NK-92 (cell line): ENCODE measurements around the gene RAB44.
"Not testable (repeated sequence)": the region's sequence is repeated elsewhere in the genome, so short reads cannot be mapped to it uniquely, and the experiment has no call there.

Experiments used
- DNase-seq: peaks from one replicate; lab custom pipeline; 2025; ENCODE audit not compliant: unreplicated experiment; lab: John Stamatoyannopoulos, UW

RAB44 gene

GRCh38 chr6:36686668-36687513 is 10.7 kb upstream of the RAB44 start:
- no peak for DNase-seq

DNA sequence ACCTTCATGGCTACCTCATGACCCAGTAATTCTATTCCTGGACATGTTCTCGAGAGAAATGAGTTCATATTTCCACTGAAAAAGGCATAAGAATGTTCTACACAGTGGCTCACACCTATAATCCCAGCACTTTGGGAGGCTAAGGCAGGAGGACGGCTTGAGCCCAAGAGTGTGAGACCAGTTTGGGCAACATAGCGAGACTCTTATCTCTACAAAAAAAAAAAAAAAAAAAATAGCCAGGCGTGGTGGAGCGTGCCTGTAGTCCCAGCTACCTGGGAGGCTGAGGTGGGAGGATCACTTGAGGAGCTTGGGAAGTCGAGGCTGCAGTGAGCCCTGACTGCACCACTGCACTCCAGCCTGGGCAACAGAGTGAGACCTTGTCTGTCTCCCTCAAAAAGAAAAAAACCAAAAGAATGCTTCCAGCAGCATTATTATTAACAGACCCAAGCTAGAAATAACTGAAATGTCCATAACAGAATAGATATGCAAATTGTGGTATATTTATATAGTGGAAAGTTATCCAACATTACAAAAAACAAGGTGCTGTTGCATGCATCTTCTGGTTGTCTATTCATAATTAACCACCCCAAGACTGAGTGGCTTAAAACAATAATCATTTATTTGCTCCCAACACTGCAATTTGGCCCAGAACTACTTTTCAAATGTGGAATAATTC is 9.4 kb upstream of the RAB44 start:
- no peak for DNase-seq

DNA sequence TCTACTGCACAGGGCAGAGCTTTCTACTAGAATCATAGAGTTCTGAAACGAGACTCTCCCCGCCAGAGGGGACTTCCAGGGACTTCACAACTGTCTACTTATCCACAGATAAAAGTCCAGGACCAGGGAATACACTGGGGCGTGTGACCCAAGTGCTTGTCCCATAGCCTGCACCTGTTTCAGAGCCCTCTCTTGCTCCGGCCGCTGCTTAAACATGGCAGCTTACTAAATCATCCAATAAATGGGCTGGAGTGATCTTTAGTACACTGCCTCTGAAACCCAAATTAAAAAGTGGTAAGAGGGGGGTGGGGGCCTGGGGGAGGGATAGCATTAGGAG is 8.9 kb upstream of the RAB44 start:
- no peak for DNase-seq

- DNase-seq = no peak
These were observed 6.6 kb upstream of the RAB44 start for GRCh38 chr6:36691011-36691410.

GRCh38 chr6:36691612-36692011 is 6.0 kb upstream of the RAB44 start:
- DNase-seq = no peak

GRCh38 chr6:36692220-36692619 is 5.4 kb upstream of the RAB44 start:
- DNase-seq = no peak

DNA sequence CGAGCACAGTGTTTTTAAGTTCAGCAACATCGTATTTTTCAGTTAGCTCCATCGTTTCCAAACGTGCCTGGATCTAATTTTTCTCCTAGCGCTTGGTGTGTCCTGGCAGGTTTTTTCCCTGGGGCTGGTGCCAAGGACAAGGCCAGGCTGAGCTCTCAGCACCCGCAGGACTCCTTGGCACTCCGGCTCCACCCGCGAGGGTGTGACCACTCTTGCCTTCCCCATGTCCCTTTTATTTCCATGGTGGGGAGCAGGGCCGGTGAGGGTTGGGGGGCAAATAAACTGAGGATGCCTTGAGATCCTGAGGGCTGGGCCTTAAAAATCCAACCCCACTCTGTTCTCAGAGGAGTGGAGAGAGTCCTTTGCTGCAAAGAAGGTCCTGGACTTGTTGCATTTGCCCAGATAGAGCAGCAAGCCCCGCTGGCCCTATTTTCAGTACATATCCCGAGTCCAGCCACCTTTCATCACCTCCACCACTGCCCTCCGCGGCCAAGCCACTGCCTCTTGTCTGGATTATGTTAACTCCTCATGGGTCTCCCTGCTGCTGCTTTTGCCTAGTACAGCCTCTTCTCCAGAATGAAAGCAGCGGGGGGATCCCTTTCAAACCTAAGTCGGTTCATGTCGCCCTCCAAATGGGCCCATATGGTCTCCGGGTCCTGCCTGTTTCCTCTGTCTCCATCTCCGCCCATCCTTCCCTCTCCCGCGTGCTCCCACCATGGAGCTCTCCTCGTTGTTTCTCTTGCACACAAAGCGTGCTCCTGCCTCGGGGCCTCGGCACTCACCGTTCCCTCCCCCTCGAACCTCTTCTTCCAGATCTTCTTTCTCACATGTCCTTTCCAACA is 4.5 kb upstream of the RAB44 start:
- DNase-seq = no peak

DNA sequence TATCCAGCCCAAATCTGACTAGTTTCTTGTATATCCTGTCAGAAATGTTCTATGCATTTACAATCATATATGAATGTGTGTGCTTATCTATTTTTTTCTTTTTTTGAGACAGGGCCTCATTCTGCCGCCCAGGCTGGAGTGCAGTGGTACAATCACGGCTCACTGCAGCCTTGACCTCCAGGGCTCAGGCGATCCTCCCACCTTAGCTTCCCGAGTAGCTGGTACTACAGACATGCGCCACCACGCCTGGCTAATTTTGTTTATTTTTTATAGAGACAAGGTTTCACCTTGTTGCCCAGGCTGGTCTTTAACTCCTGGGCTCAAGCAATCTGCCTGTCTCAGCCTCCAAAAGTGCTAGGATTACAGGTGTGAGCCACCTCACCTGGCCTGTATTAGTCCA is 3.0 kb upstream of the RAB44 start:
- DNase-seq = no peak

DNA sequence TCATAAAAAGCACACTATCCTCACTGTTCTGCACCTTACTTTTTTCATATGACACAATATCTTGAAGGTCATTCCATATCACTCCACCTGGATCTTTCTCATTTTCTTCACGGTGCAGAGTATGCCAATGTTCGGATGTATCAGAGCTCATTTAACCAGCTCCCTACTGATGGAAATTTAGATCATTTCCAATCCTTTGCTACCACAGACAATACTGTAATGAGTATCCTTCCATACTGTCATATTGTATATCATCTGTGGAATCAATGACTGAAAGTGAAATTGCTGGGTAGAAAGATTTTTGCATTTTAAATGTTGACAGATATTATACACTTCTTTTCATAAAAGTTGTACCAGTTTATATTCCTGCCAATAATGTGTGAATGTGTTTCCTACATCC is 2.2 kb upstream of the RAB44 start:
- DNase-seq = no peak

GRCh38 chr6:36698196-36698595 is 570 bp downstream of the RAB44 start:
- DNase-seq = no peak

GRCh38 chr6:36698871-36699271 is 1.2 kb downstream of the RAB44 start:
- no peak for DNase-seq

DNA sequence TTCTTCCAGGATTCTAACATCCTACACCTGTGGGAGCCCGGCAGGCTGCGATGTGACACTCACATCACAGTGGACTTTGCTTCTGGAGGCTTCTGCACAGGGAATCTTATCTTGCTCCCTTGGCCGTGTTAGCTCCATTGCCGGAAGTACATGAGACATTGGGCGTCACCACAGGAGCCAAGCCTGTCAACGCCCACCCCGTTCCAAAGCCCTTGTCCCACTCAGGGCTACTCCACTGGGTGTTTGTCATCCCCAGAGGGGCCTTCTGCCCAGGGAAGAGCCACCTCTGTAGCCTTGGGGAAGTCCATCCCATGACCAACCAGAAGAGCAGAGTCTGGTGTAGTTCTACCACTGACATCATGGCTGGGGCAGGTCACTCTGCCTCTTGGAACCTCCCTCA is 1.7 kb downstream of the RAB44 start:
- no peak for DNase-seq

- no peak for DNase-seq
These were observed 2.6 kb downstream of the RAB44 start for GRCh38 chr6:36700071-36700812.

GRCh38 chr6:36700831-36701230 is 3.2 kb downstream of the RAB44 start:
- DNase-seq = no peak

- DNase-seq = no peak
These were observed 3.9 kb downstream of the RAB44 start for GRCh38 chr6:36701401-36701991.

GRCh38 chr6:36702656-36703055 is 5.0 kb downstream of the RAB44 start:
- no peak for DNase-seq

GRCh38 chr6:36703081-36703606 is 5.5 kb downstream of the RAB44 start:
- no peak for DNase-seq

DNA sequence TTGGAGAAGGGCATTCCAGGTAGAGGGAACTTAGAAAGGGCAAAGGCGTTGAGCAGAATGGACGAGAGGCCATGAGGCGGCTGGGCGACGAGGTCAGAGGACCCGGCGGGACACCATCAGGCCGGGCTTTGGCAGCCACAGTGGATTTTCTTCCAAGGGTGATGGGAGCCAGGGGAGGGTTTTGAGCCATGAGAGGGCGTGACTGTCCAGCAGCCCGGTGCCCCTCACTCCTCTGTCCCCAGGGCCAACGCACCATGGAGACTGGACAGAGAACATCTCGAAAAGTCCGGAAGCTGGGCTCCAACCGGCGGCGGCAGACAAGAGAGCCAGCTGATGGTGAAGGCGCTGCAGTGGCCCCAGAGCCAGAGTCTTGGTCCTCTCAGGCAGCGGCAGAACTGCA is 6.4 kb downstream of the RAB44 start:
- DNase-seq = no peak

DNA sequence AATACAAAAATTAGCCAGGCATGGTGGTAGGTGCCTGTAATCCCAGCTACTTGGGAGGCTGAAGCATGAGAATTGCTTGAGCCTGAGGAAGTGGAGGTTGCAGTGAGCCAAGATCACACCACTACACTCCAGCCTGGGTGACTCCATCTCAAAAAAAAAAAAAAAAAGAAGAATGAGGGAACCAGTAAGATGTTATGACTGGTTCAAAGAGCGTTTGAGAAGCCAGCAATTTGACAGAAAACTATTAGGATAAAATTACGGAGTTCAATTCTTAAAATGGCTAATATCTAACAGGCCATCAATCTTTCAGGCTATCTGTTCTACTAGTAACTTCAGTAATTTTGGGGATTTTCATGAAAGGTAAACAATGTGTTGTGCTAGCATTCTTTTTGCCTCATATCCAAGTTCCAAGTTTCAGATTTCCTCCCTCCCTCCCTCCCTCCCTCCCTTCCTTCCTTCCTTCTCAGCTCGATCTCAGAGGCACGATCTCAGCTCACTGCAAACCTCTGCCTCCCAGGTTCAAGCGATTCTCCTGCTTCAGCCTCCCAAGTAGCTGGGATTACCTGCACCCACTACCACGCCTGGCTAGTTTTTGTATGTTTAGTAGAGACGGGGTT is 7.4 kb downstream of the RAB44 start:
- DNase-seq = not testable (repeated sequence)

GRCh38 chr6:36706339-36706738 is 8.7 kb downstream of the RAB44 start:
- DNase-seq = no peak
